ENCODE results near the gene CACNA1H.
"Not testable (repeated sequence)": the region's sequence is repeated elsewhere in the genome, so short reads cannot be mapped to it uniquely, and the experiment has no call there.

Gene CACNA1H

GRCh38 chr16:1221628-1222552, 69.0 kb downstream of the CACNA1H start:
- no peak overlapping the region for H3K4me3 ChIP-seq (ENCODE audit: low read depth, low read length)

DNA sequence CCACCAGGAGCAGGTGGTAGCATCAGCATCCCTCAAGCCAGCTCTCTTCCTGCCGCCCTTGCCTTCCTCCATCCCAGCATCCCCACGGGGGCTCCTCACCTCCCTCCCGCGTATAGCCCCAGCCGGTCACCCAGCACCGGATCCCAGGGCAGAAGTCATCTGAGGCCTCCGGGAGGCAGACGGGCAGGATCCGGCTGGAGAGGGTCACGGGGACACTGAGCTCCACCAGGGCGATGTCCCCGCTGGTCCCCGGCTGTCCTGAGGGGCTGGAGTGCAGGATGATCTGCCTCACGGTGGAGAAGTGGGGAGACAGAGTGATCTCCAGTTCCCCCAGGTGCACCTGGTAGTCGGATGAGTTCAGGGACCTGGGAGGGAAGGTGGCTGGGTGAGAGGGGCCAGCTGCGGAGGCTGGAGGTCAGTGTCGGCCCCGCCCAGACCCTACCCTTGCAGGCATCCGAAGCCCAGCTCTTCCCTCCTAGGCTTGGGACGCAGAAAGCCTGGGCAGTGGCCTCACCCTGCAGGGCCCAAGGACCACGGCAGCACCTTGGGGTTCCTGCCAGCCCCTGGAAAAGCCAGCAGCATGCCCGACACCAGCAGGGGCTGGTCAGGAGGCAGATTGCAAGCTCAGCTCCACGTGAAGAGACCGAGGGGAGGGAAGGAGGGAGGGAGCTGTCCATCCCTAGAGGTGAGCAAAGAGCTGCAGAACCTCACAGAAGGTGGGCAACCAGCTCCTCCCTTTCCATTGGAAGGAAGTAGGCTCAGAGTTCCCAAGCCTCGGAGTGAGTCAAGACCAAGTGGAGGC, 69.8 kb downstream of the CACNA1H start:
- H3K4me3 ChIP-seq (ENCODE audit: low read depth, low read length), result no peak overlapping the region

DNA sequence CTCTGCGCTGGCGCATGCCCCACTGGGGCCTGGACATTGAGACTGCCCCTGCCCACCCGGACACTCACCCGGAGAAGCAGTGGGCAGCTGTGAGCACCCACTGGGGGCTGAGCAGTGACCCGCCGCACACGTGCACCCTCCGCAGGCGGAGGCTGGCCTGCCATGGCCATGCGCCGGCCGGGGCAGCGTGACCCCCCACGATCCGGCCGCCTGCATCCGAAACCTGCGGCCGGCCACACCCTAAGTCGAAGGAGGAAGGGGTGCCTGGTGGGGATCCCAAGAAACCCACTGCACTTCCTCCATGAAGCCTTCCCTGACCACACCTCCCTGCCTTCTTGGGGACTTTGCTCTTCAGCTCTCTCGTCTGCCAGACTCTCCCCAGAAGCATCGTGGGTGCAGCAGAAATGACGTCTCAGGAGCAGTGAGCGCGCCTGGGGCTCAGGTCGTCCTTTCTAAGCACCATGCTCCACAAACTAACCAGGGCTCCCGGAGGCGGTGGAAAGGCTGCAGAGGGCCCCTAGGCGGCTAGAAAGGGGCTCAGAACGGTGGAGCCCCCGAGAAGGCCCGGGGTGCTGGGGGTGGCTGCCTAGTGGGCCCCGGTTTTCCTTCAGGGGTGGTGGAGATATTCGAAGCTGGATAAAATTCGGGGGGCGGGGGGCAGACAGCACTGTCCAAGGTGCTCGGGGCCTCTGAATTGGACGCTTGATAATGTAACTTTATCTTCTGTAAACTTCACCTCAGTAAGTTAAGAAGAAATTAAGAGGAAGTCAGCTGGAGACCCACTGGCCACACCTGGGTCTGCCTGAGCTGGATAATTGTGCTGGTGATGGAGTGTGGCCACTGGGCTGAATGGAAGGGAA, 70.7 kb downstream of the CACNA1H start:
- H3K4me3 ChIP-seq (ENCODE audit: low read depth, low read length), result no peak overlapping the region

DNA sequence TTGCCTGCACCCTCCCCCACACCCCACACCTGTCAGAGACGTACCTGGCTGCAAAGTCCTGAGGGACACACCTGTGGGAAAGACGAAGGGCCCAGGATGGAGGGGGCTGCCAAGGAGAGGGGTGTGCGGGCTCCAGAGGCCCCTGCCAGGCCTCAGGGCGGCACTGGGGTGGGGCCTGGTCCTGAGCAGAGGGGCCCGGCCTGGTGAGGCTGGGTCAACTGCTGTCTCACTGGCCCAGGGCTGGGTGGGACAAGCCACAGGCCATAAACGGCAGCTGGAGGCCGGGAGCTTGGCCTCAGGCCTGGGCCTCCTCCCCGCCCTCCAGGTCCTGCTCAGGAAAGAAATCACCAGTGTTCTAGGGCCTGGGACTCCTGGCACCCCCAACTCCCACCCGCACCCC, 71.7 kb downstream of the CACNA1H start:
- no peak overlapping the region for H3K4me3 ChIP-seq (ENCODE audit: low read depth, low read length)

DNA sequence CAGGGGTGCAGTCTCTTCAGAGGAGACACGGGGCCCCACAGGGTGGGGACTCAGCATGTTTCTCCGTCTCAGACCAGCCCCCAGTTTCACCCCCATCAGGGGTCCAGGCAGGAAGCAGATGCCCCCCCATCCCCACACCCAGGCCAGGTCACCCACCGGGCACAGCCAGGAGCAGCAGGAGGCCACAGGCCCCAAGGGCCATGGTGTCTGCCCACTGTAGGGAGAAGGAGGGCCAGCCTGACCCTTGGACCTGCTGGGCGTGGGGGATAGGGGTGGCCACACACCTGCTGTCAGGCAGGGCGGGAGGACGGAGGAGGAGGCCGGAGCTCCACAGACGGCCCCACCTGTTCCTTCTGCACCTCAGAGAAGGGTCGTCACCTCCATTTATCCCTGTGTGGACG, 72.1 kb downstream of the CACNA1H start, which contains the start of gene TPSG1:
TSS of gene TPSG1 (minus strand) at position 218 of the 401 bp plus-strand sequence. CDS start at position 202, 16 bp downstream.
- no peak within 1 kb of the TSS for H3K4me3 ChIP-seq (ENCODE audit: low read depth, low read length)

DNA sequence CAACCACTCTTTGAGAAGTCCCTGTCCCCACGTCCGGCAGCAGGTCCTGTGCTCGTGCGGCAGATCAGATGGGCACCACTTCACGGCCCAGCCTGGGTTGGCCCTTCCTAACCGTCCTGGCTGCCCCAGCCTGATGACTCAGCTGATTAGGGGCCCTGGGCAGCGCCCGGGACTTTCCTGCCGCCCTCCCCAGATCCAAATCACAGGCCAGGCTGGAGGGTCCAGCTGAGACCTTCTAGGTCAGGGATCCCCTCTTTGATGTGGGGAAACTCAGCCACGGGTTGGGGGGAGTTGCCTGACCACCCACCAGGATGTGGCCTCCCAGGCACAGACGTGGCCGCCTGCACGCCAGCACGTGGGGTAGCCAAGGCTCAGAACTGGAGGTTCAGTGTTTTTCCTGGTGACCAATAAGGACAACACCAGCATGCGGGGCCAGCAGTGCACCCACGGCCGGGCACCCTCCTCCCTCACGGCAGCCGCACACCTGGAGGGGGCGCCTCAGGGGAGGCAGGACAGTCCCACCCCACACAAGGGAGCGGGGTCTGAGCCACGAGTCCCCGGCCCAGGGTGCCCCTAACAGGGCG, 72.9 kb downstream of the CACNA1H start:
- H3K4me3 ChIP-seq (ENCODE audit: low read depth, low read length), result not testable (repeated sequence)

GRCh38 chr16:1226692-1227091, 73.8 kb downstream of the CACNA1H start:
- not testable (repeated sequence) for H3K4me3 ChIP-seq (ENCODE audit: low read depth, low read length)

- not testable (repeated sequence) for H3K4me3 ChIP-seq (ENCODE audit: low read depth, low read length)
These were observed 75.3 kb downstream of the CACNA1H start for GRCh38 chr16:1228227-1228626.

GRCh38 chr16:1229476-1229875, 76.6 kb downstream of the CACNA1H start:
- H3K4me3 ChIP-seq (ENCODE audit: low read depth, low read length), result not testable (repeated sequence)

- H3K4me3 ChIP-seq (ENCODE audit: low read depth, low read length), result not testable (repeated sequence)
These were observed 77.2 kb downstream of the CACNA1H start, which contains the start of gene TPSB2 for GRCh38 chr16:1230084-1230470. TPSB2 (minus strand) TSS chr16:1230184; CDS start chr16:1229951, 233 bp downstream.

GRCh38 chr16:1230471-1231212, 77.7 kb downstream of the CACNA1H start:
- H3K4me3 ChIP-seq (ENCODE audit: low read depth, low read length), result not testable (repeated sequence)

- not testable (repeated sequence) for H3K4me3 ChIP-seq (ENCODE audit: low read depth, low read length)
These were observed 78.4 kb downstream of the CACNA1H start for GRCh38 chr16:1231301-1231700.

DNA sequence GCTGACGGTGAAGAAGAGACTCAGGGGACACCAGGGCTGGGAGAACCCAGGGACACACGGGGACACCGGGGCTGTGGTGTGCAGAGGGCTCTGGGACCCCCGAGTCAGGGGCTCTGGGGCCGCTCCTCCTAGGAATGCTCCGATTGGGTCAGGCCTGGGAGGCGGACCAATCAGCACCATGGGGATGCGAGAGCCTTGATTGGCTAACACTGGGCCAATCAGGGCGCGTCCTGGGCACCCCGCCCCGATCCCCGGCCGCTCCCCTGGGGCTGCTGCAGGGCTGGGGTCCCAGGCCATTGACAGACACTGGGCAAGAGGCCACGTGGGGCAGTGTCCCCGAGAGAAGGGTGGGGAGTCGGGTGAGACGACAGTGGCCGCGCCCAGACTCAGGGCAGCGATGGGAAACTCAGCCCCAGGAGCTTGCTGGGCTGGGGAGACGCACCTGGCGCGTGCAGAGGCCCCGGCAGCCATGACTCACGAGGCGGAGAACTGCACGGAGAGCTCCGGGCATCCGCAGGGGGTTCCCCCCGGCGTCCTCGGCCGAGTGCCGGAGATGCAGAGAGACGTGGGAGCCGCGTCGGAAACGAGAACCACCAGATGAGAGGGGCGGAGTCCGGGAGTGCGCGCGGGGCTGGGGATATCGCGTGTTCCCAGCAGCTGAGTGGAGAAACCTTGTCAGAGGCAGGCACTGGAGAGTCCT, 79.3 kb downstream of the CACNA1H start:
- H3K4me3 ChIP-seq (ENCODE audit: low read depth, low read length), result not testable (repeated sequence)

DNA sequence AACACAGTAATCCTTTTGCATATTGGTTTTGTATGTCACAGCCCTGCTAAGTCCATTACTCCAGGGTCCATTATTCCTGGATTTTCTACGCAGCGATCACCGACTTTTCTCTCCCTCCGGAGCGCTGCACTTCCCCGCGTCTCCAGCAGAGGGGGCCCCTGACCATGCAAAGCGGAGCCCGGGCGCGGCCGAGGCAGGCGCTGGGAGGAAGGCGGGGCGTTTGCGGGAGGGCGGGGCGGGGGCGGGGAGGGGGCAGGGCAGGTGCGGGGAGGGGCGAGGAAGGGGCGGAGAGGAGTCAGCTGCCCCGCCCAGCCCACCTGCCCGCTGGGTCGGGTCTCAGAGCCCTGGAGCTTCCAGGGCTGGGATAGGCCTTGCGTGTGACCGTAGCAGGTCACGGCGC, 83.8 kb downstream of the CACNA1H start:
- not testable (repeated sequence) for H3K4me3 ChIP-seq (ENCODE audit: low read depth, low read length)

DNA sequence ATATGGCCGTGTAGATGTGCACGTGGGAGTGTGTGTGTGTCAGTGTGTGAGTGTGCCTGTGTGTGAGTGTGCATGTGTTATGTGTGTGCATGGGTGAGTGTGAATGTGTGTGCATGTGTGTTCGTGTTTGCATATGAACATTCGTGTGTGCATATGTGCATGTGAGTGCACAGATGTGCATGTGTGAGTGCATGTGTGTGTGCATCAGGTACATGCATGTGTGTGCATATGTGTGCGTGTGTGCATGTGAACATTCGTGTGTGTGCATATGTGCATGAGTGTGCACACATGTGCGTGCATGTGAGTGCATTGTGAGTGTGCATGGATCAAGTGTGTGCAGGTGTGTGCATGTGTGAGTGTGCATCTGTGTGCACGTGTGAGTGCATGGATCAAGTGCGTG, 85.1 kb downstream of the CACNA1H start:
- no peak overlapping the region for H3K4me3 ChIP-seq (ENCODE audit: low read depth, low read length)

DNA sequence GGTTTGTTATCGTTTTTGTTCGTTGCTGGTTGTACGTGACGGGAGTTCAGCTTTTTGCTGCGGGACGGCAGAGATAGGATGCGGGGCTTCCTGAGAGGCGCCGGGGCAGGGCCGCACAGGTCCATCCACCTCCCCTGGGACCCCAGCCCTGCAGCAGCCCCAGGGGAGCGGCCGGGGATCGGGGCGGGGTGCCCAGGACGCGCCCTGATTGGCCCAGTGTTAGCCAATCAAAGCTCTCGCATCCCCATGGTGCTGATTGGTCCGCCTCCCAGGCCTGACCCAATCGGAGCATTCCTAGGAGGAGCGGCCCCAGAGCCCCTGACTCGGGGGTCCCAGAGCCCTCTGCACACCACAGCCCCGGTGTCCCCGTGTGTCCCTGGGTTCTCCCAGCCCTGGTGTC, 86.0 kb downstream of the CACNA1H start:
- H3K4me3 ChIP-seq (ENCODE audit: low read depth, low read length), result not testable (repeated sequence)

GRCh38 chr16:1239575-1239974, 86.7 kb downstream of the CACNA1H start:
- not testable (repeated sequence) for H3K4me3 ChIP-seq (ENCODE audit: low read depth, low read length)

DNA sequence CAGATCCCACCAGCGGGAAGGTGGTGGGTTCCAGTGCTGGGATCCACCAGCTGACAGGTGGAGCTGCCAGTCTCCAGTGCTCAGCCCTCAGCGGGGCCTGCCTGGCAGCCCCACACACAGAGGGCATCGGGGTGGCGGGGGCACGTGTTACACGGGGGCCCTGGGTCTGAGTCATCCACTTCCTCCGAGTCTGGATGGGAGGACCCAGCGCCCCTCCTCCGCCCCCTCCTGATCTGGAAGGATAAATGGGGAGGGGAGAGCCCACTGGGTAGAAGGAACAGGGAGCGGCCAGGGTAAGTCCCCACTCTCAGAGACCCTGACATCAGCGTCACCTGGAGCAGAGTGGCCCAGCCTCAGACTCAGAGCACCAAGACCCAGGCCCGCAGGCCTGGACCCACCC, 87.5 kb downstream of the CACNA1H start, which contains the start of gene TPSAB1:
TSS of gene TPSAB1 (plus strand) at position 270 of the 400 bp plus-strand sequence. CDS start 234 bp downstream, outside the sequence.
- not testable (repeated sequence) for H3K4me3 ChIP-seq (ENCODE audit: low read depth, low read length)

DNA sequence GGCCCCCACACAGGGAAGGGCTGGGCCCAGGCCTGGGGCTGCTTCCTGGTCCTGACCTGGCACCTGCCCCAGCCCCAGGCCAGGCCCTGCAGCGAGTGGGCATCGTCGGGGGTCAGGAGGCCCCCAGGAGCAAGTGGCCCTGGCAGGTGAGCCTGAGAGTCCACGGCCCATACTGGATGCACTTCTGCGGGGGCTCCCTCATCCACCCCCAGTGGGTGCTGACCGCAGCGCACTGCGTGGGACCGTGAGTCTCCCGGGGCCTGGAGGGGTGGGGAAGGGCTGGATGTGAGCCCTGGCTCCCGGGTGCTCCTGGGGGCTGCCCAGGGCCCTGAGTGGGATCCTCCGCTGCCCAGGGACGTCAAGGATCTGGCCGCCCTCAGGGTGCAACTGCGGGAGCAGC, 88.2 kb downstream of the CACNA1H start:
- H3K4me3 ChIP-seq (ENCODE audit: low read depth, low read length), result not testable (repeated sequence)
